Karpas-422 (cell line): Measurements from ENCODE around the gene CHIC2. TPM values are rescaled to one million over a fixed set of nuclear protein-coding genes. Genes with fewer than 3 reads are reported as not detected.

Source experiments
- DNase-seq: peaks from one replicate; pipeline ENCODE4 v3.0.0-alpha.2; 2015
- H2AFZ ChIP-seq: fragments of 200-600 bp; sonication (generic); 2 replicates; pipeline ENCODE4 v1.6.1; 2014; ENCODE audit warnings: antibody characterized with exemption, low read length, mixed read lengths
- H3K27ac ChIP-seq: fragments of 200-600 bp; sonication (generic); 2 replicates; pipeline ENCODE4 v1.5.1; 2014; ENCODE audit warnings: mild to moderate bottlenecking, low read length, moderate library complexity
- H3K27me3 ChIP-seq: fragments of 200-600 bp; sonication (generic); 2 replicates; pipeline ENCODE4 v1.6.1; 2014; ENCODE audit warnings: low read length, mixed read lengths
- H3K36me3 ChIP-seq: fragments of 200-600 bp; sonication (generic); 2 replicates; pipeline ENCODE4 v1.6.1; 2014; ENCODE audit warnings: low read length, mixed read lengths; ENCODE audit not compliant: insufficient read depth
- H3K4me1 ChIP-seq: fragments of 200-600 bp; sonication (generic); 2 replicates; pipeline ENCODE4 v1.6.1; 2014; ENCODE audit warnings: mild to moderate bottlenecking, low read length, mixed read lengths
- H3K4me2 ChIP-seq: fragments of 200-600 bp; sonication (generic); 2 replicates; pipeline ENCODE4 v1.6.1; 2014; ENCODE audit warnings: low read length, low read depth, mild to moderate bottlenecking; ENCODE audit not compliant: poor library complexity, severe bottlenecking
- H3K4me3 ChIP-seq: fragments of 200-600 bp; sonication (generic); 2 replicates; pipeline ENCODE4 v1.5.1; 2014; ENCODE audit warnings: mild to moderate bottlenecking, antibody characterized with exemption, low read length, mixed read lengths
- H3K79me2 ChIP-seq: fragments of 200-600 bp; sonication (generic); 2 replicates; pipeline ENCODE4 v1.6.1; 2014; ENCODE audit warnings: mild to moderate bottlenecking, low read length, mixed read lengths
- H3K9ac ChIP-seq: fragments of 200-600 bp; sonication (generic); 2 replicates; pipeline ENCODE4 v1.6.0; 2014; ENCODE audit warnings: low read length
- H3K9me2 ChIP-seq: fragments of 200-600 bp; sonication (generic), shearing (Covaris generic); replicated peaks from 2 replicates; pipeline ENCODE4 v1.6.0; 2014; ENCODE audit warnings: mild to moderate bottlenecking, low read length, moderate library complexity; ENCODE audit not compliant: insufficient read depth
- H3K9me3 ChIP-seq: fragments of 300-700, 200-600 bp; sonication (generic); 2 replicates; pipeline ENCODE4 v1.6.1; 2014; ENCODE audit warnings: low read length, mixed read lengths
- H4K20me1 ChIP-seq: fragments of 200-600 bp; sonication (generic); 2 replicates; pipeline ENCODE4 v1.6.1; 2014; ENCODE audit warnings: mild to moderate bottlenecking, antibody characterized with exemption, low read length, low read depth; ENCODE audit not compliant: insufficient read depth
- total RNA-seq: library from RNA; depleted of rRNA; stranded (reverse); fragments of >200 nt; shearing (Covaris generic); gene quantifications from 2 replicates; pipeline ENCODE4 v1.2.3, GENCODE V29; 2014; ENCODE audit warnings: low replicate concordance

Gene CHIC2
- total RNA-seq, 1 experiment from 2014 or later: 116 TPM

GRCh38 chr4:54096295-54096962, 32.0 kb upstream of the CHIC2 start:
- Histone ChIP-seq H3K4me3 (no peak overlapping the region), H3K4me1 (peaks cover 65% of the 10 kb centered on the region), H3K9me2 (no peaks in the 10 kb centered on the region), H3K36me3 (no peaks in the 10 kb centered on the region; the same call in 1 of the 2 replicates), H3K9ac (no peak overlapping the region), H2AFZ (no peak overlapping the region), H3K27me3 (no peaks in the 10 kb centered on the region), H3K4me2 (no peak overlapping the region), H3K27ac (no peak overlapping the region), H4K20me1 (no peaks in the 10 kb centered on the region), H3K79me2 (no peaks in the 10 kb centered on the region), H3K9me3 (no peaks in the 10 kb centered on the region)
- no peak for DNase-seq

- Histone ChIP-seq H4K20me1 (no peaks in the 10 kb centered on the region), H3K4me3 (no peak overlapping the region), H3K9ac (no peak overlapping the region), H3K4me1 (peaks cover 65% of the 10 kb centered on the region), H3K27me3 (no peaks in the 10 kb centered on the region), H3K9me3 (no peaks in the 10 kb centered on the region), H3K9me2 (no peaks in the 10 kb centered on the region), H3K36me3 (no peaks in the 10 kb centered on the region), H3K4me2 (no peak overlapping the region), H3K27ac (no peak overlapping the region), H2AFZ (peak overlapping the region; percentile 9; the same call in 1 of the 2 replicates), H3K79me2 (peaks cover 4% of the 10 kb centered on the region; the same call in 1 of the 2 replicates)
- DNase-seq: no peak
Measured at GRCh38 chr4:54095110-54095825, 30.9 kb upstream of the CHIC2 start.

GRCh38 chr4:54094451-54094850, 30.0 kb upstream of the CHIC2 start:
- Histone ChIP-seq H3K9me2 (no peaks in the 10 kb centered on the region), H3K36me3 (no peaks in the 10 kb centered on the region; the same call in 1 of the 2 replicates), H3K27me3 (no peaks in the 10 kb centered on the region), H3K9ac (no peak overlapping the region), H3K4me1 (peaks cover 60% of the 10 kb centered on the region), H3K4me3 (no peak overlapping the region), H2AFZ (no peak overlapping the region), H3K9me3 (no peaks in the 10 kb centered on the region), H3K79me2 (peaks cover 4% of the 10 kb centered on the region; the same call in 1 of the 2 replicates), H3K27ac (no peak overlapping the region), H4K20me1 (no peaks in the 10 kb centered on the region), H3K4me2 (no peak overlapping the region)
- DNase-seq: no peak

- Histone ChIP-seq H3K9ac (0 out of 2 replicates have a peak overlapping the region, but pooled peaks have one; percentile 10), H2AFZ (peak overlapping the region; percentile 20; the same call in 1 of the 2 replicates), H3K4me1 (peaks cover 56% of the 10 kb centered on the region), H4K20me1 (no peaks in the 10 kb centered on the region), H3K9me3 (no peaks in the 10 kb centered on the region), H3K4me2 (peak overlapping the region; percentile 96), H3K9me2 (no peaks in the 10 kb centered on the region), H3K36me3 (no peaks in the 10 kb centered on the region; the same call in 1 of the 2 replicates), H3K79me2 (peaks cover 4% of the 10 kb centered on the region; the same call in 1 of the 2 replicates), H3K4me3 (peak overlapping the region; percentile 72; the same call in 1 of the 2 replicates), H3K27ac (no peak overlapping the region), H3K27me3 (no peaks in the 10 kb centered on the region)
- DNase-seq: no peak
Measured at GRCh38 chr4:54093324-54094240, 29.2 kb upstream of the CHIC2 start.

- peaks cover 60% of the 10 kb centered on the region for H3K4me1 ChIP-seq
- no peaks in the 10 kb centered on the region for H3K27me3 ChIP-seq
- H3K9me2 ChIP-seq: no peaks in the 10 kb centered on the region
- no peak overlapping the region for H3K27ac ChIP-seq
- H3K4me3 ChIP-seq: peak overlapping the region; percentile 72
- peak overlapping the region; percentile 76 for H3K9ac ChIP-seq
- peaks cover 4% of the 10 kb centered on the region; the same call in 1 of the 2 replicates for H3K79me2 ChIP-seq
- H3K4me2 ChIP-seq: peak overlapping the region; percentile 96
- H4K20me1 ChIP-seq: no peaks in the 10 kb centered on the region
- peak overlapping the region; percentile 97; the same call in 1 of the 2 replicates for H2AFZ ChIP-seq
- no peak for DNase-seq
- no peaks in the 10 kb centered on the region for H3K9me3 ChIP-seq
- no peaks in the 10 kb centered on the region; the same call in 1 of the 2 replicates for H3K36me3 ChIP-seq
Measured at GRCh38 chr4:54092405-54093323, 28.3 kb upstream of the CHIC2 start.

- Histone ChIP-seq H3K4me1 (peaks cover 65% of the 10 kb centered on the region), H2AFZ (peak overlapping the region; percentile 97), H3K9ac (peak overlapping the region; percentile 76), H3K9me2 (no peaks in the 10 kb centered on the region), H3K27ac (peak overlapping the region; percentile 43), H4K20me1 (no peaks in the 10 kb centered on the region), H3K4me2 (peak overlapping the region; percentile 96), H3K9me3 (no peaks in the 10 kb centered on the region), H3K79me2 (peaks cover 4% of the 10 kb centered on the region; the same call in 1 of the 2 replicates), H3K4me3 (peak overlapping the region; percentile 72), H3K27me3 (no peaks in the 10 kb centered on the region), H3K36me3 (no peaks in the 10 kb centered on the region; the same call in 1 of the 2 replicates)
- DNase-seq: peak; percentile 93
Measured at GRCh38 chr4:54091637-54092404, 27.4 kb upstream of the CHIC2 start.
